GM12873 (cell line): ENCODE results near the gene MLLT3.

ENCODE experiments used
- CTCF ChIP-seq: IDR thresholded peaks from 2 replicates; pipeline ENCODE4 v1.5.1; 2012; ENCODE audit warnings: low read depth, mild to moderate bottlenecking, moderate library complexity, low read length, control low read depth; ENCODE audit not compliant: insufficient read depth; ENCODE audit errors: missing control alignments

Gene MLLT3

GRCh38 chr9:20604562-20604961 lies 17.7 kb downstream of the MLLT3 start:
- TF ChIP-seq CTCF: no peak

- no peak for TF ChIP-seq CTCF
Observed at GRCh38 chr9:20603524-20604268, 18.6 kb downstream of the MLLT3 start.

GRCh38 chr9:20601292-20601691 lies 21.0 kb downstream of the MLLT3 start:
- no peak for TF ChIP-seq CTCF

GRCh38 chr9:20599195-20599594 lies 23.1 kb downstream of the MLLT3 start:
- TF ChIP-seq CTCF: no peak

GRCh38 chr9:20598367-20598766 lies 23.9 kb downstream of the MLLT3 start:
- no peak for TF ChIP-seq CTCF

GRCh38 chr9:20597862-20598261 lies 24.4 kb downstream of the MLLT3 start:
- no peak for TF ChIP-seq CTCF

GRCh38 chr9:20594608-20595007 lies 27.7 kb downstream of the MLLT3 start:
- TF ChIP-seq CTCF: no peak
